Trophoblast cell (in vitro differentiated cells and primary cell): ENCODE measurements around the gene KHDRBS1.
"Not testable (repeated sequence)": the region's sequence is repeated elsewhere in the genome, so short reads cannot be mapped to it uniquely, and the experiment has no call there.

Source experiments
- DNase-seq, 2 donors: peaks; one replicate each; pipeline ENCODE4 v3.0.0-alpha.2; 2016
- H2AFZ ChIP-seq: 2 replicates; pipeline ENCODE4 v1.6.1; 2013; ENCODE audit warnings: low read length, moderate library complexity, mild to moderate bottlenecking; ENCODE audit not compliant: insufficient read depth, poor library complexity
- H2AK5ac ChIP-seq: 2 replicates; pipeline ENCODE4 v1.6.1; 2013; ENCODE audit warnings: mild to moderate bottlenecking, low read length
- H2BK120ac ChIP-seq: 2 replicates; pipeline ENCODE4 v1.6.1; 2013; ENCODE audit warnings: low read length, mild to moderate bottlenecking, moderate library complexity; ENCODE audit not compliant: insufficient read depth, poor library complexity
- H2BK12ac ChIP-seq: 2 replicates; pipeline ENCODE4 v1.6.1; 2013; ENCODE audit warnings: mild to moderate bottlenecking, low read length, moderate library complexity
- H2BK5ac ChIP-seq: 2 replicates; pipeline ENCODE4 v1.6.1; 2013; ENCODE audit warnings: low read length, low read depth, moderate library complexity, mild to moderate bottlenecking; ENCODE audit not compliant: poor library complexity
- H3K14ac ChIP-seq: 2 replicates; pipeline ENCODE4 v1.6.1; 2013; ENCODE audit warnings: mild to moderate bottlenecking, low read length
- H3K18ac ChIP-seq: 2 replicates; pipeline ENCODE4 v1.6.1; 2013; ENCODE audit warnings: mild to moderate bottlenecking, low read length
- H3K23ac ChIP-seq: 2 replicates; pipeline ENCODE4 v1.6.1; 2013; ENCODE audit warnings: low read length
- H3K27ac ChIP-seq: 2 replicates; pipeline ENCODE4 v1.5.1; 2013; ENCODE audit warnings: low read depth, mild to moderate bottlenecking, inconsistent platforms, low read length, moderate library complexity
- H3K27me3 ChIP-seq: 2 replicates; pipeline ENCODE4 v1.6.1; 2013; ENCODE audit warnings: inconsistent platforms, mild to moderate bottlenecking, low read length, moderate library complexity; ENCODE audit not compliant: insufficient read depth
- H3K36me3 ChIP-seq, 2 experiments: 1 replicate in 1 of 2; 2 replicates in 1 of 2; pipeline ENCODE4 v1.6.1; 2013; ENCODE audit warnings: low read length in 2 of 2, mild to moderate bottlenecking in 2 of 2, moderate library complexity in 1 of 2; ENCODE audit not compliant: insufficient read depth in 2 of 2, control insufficient read depth in 1 of 2
- H3K4ac ChIP-seq: 2 replicates; pipeline ENCODE4 v1.6.1; 2013; ENCODE audit warnings: low read depth, mild to moderate bottlenecking, low read length, moderate library complexity
- H3K4me1 ChIP-seq, 2 experiments: 1 replicate in 1 of 2; 2 replicates in 1 of 2; pipeline ENCODE4 v1.6.1; 2013; ENCODE audit warnings: low read length in 2 of 2, mild to moderate bottlenecking in 2 of 2, moderate library complexity in 1 of 2; ENCODE audit not compliant: insufficient read depth in 2 of 2, control insufficient read depth in 1 of 2
- H3K4me2 ChIP-seq: 2 replicates; pipeline ENCODE4 v1.6.1; 2013; ENCODE audit warnings: inconsistent platforms, mild to moderate bottlenecking, low read length, moderate library complexity
- H3K4me3 ChIP-seq: 2 replicates; pipeline ENCODE4 v1.5.1; 2013; ENCODE audit warnings: mild to moderate bottlenecking, low read depth, low read length, inconsistent platforms
- H3K79me1 ChIP-seq: one replicate; pipeline ENCODE4 v1.6.1; 2013; ENCODE audit warnings: low read length
- H3K79me2 ChIP-seq: 2 replicates; pipeline ENCODE4 v1.6.1; 2013; ENCODE audit warnings: low read length, mild to moderate bottlenecking; ENCODE audit not compliant: control insufficient read depth, insufficient read depth, poor library complexity
- H3K9ac ChIP-seq: 2 replicates; pipeline ENCODE4 v1.6.1; 2013; ENCODE audit warnings: mild to moderate bottlenecking, low read length
- H3K9me3 ChIP-seq: 2 replicates; pipeline ENCODE4 v1.6.1; 2013; ENCODE audit warnings: low read depth, mild to moderate bottlenecking, control low read depth, inconsistent platforms, low read length; ENCODE audit not compliant: insufficient read depth
- H4K12ac ChIP-seq: 2 replicates; pipeline ENCODE4 v1.6.1; 2013; ENCODE audit warnings: low read depth, mild to moderate bottlenecking, low read length, moderate library complexity
- H4K8ac ChIP-seq: 2 replicates; pipeline ENCODE4 v1.6.1; 2013; ENCODE audit warnings: low read depth, mild to moderate bottlenecking, low read length, moderate library complexity
- H4K91ac ChIP-seq: one replicate; pipeline ENCODE4 v1.6.1; 2013; ENCODE audit warnings: low read depth, mild to moderate bottlenecking, low read length, moderate library complexity
- WGBS: extraction: QIAGEN DNeasy Blood & Tissue Kit; methylation state at CpG from one replicate; pipeline ENCODE4 v1.1.7; 2013; ENCODE audit warnings: missing lambda C conversion rate; ENCODE audit not compliant: insufficient read length, insufficient coverage; ENCODE audit errors: extremely low coverage; 5-methylcytosine and 5-hydroxymethylcytosine counted together

Gene KHDRBS1

DNA sequence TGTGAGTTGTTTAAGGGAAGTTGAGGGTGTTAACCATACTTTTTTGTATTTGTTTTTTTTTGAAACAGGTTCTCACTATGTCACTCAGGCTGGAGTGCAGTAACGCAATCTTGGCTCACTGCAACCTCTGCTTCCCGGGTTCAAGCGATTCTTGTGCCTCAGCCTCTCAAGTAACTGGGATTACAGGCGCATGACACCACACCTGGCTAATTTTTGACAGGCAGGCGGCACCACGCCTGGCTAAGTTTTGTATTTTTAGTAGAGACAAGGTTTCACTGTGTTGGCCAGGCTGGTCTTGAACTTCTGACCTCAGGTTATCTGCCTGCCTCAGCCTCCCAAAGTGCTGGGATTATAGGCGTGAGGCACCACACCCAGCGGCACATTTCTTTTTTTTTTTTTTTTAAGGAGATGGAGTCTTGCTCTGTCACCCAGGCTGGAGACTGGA lies 7.9 kb downstream of the KHDRBS1 start:
- not testable (repeated sequence) for H3K14ac ChIP-seq, H3K79me1 ChIP-seq, H3K9ac ChIP-seq, H4K91ac ChIP-seq, H2BK12ac ChIP-seq, H3K27ac ChIP-seq, H2BK5ac ChIP-seq, H3K4me1 ChIP-seq, DNase-seq, H3K18ac ChIP-seq, H4K8ac ChIP-seq, H3K23ac ChIP-seq, H3K4me3 ChIP-seq, H3K27me3 ChIP-seq, H3K9me3 ChIP-seq, H4K12ac ChIP-seq, H3K4me2 ChIP-seq, H2BK120ac ChIP-seq, H2AFZ ChIP-seq, H2AK5ac ChIP-seq
- Histone ChIP-seq H3K79me2 (peaks cover 45% of the 10 kb centered on the region), H3K36me3 (peaks cover 27 to 40% of the 10 kb centered on the region in 2 experiments), H3K4ac (peak overlapping the region; percentile 93)
- WGBS, result no CpG with 5 or more reads among the region's 8 CpGs

DNA sequence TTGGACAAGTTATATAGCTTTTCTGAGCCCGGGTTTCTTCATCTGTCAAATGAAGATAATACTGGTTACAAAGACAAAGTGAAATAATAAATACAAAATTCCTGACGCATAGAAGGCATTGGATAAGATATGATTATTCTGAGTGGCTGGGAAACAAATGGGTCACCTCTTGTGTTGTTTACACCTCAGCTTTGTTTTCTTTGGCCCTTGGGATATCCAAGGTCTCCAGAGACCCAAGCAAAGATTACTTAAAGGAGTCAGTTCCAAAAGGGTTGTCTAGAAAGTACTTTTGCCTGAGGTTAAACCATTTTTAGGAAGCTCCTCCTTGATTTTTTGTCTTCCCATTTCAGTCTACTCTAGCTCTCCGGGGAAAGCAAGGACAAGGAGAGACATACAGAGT lies 9.7 kb downstream of the KHDRBS1 start:
- Histone ChIP-seq H2BK12ac (no peak overlapping the region), H3K4me1 (peaks cover 0 to 2% of the 10 kb centered on the region in 2 experiments), H3K9ac (no peak overlapping the region), H2AFZ (no peak overlapping the region), H3K36me3 (peaks cover 25 to 42% of the 10 kb centered on the region in 2 experiments), H4K91ac (no peak overlapping the region), H4K8ac (no peak overlapping the region), H3K9me3 (no peaks in the 10 kb centered on the region), H3K4me3 (no peak overlapping the region), H3K27ac (no peak overlapping the region), H3K27me3 (no peaks in the 10 kb centered on the region), H4K12ac (no peak overlapping the region), H2BK5ac (no peak overlapping the region), H3K14ac (no peak overlapping the region), H3K79me1 (no peaks in the 10 kb centered on the region), H3K18ac (no peak overlapping the region), H2AK5ac (no peak overlapping the region), H2BK120ac (no peak overlapping the region), H3K4me2 (no peak overlapping the region), H3K4ac (peak overlapping the region; percentile 93), H3K23ac (no peak overlapping the region), H3K79me2 (peaks cover 42% of the 10 kb centered on the region)
- WGBS, result no CpG with 5 or more reads among the region's 3 CpGs
- no peak for DNase-seq

- Histone ChIP-seq H3K23ac (no peak overlapping the region), H2BK12ac (no peak overlapping the region), H3K27me3 (no peaks in the 10 kb centered on the region), H3K18ac (no peak overlapping the region), H3K4ac (peak overlapping the region; percentile 95), H3K4me1 (no peaks in the 10 kb centered on the region), H3K4me3 (no peak overlapping the region), H4K8ac (no peak overlapping the region), H2BK5ac (no peak overlapping the region), H3K79me2 (peaks cover 31% of the 10 kb centered on the region), H3K9me3 (no peaks in the 10 kb centered on the region), H3K36me3 (peaks cover 19 to 35% of the 10 kb centered on the region in 2 experiments), H4K91ac (no peak overlapping the region), H3K9ac (no peak overlapping the region), H3K14ac (no peak overlapping the region), H2AK5ac (no peak overlapping the region), H4K12ac (no peak overlapping the region), H3K27ac (no peak overlapping the region), H3K4me2 (no peak overlapping the region), H2AFZ (no peak overlapping the region), H2BK120ac (no peak overlapping the region), H3K79me1 (no peaks in the 10 kb centered on the region)
- DNase-seq, result no peak
- no CpG with 5 or more reads among the region's 6 CpGs for WGBS
Observed at GRCh38 chr1:32025515-32025914, 11.8 kb downstream of the KHDRBS1 start.

- H3K27me3 ChIP-seq, result no peaks in the 10 kb centered on the region
- no peak overlapping the region for H3K4me2 ChIP-seq
- no peak overlapping the region for H4K8ac ChIP-seq
- H3K9me3 ChIP-seq, result no peaks in the 10 kb centered on the region
- no peak overlapping the region for H3K4me3 ChIP-seq
- no peak overlapping the region for H3K27ac ChIP-seq
- no peaks in the 10 kb centered on the region for H3K79me1 ChIP-seq
- H3K4me1 ChIP-seq, result no peaks in the 10 kb centered on the region
- peak overlapping the region; percentile 98 for H3K4ac ChIP-seq
- H3K14ac ChIP-seq, result no peak overlapping the region
- H3K79me2 ChIP-seq, result peaks cover 27% of the 10 kb centered on the region
- no peak overlapping the region for H3K18ac ChIP-seq
- H4K91ac ChIP-seq, result no peak overlapping the region
- no peak overlapping the region for H3K23ac ChIP-seq
- H4K12ac ChIP-seq, result no peak overlapping the region
- no peak overlapping the region for H2AFZ ChIP-seq
- no peak overlapping the region for H3K9ac ChIP-seq
- no peak overlapping the region for H2BK5ac ChIP-seq
- DNase-seq, result no peak
- peaks cover 24 to 28% of the 10 kb centered on the region in 2 experiments for H3K36me3 ChIP-seq
- H2AK5ac ChIP-seq, result no peak overlapping the region
- H2BK120ac ChIP-seq, result no peak overlapping the region
- no CpG with 5 or more reads among the region's 3 CpGs for WGBS
- no peak overlapping the region for H2BK12ac ChIP-seq
Observed at GRCh38 chr1:32028746-32029145, 15.1 kb downstream of the KHDRBS1 start.
